Body of pancreas (tissue), 4 donors: Measurements from ENCODE around the gene ARFIP2.

Source experiments
- CTCF ChIP-seq, 7 experiments: fragments of 450-650 bp in 4 of 7; fragments of 200-600 bp in 3 of 7; sonication (generic) in 3 of 7; IDR thresholded peaks; one replicate each; pipeline ENCODE4 v1.5.1; 2016 to 2019; ENCODE audit warnings: antibody characterized with exemption in 7 of 7
- POLR2A ChIP-seq, 3 donors: fragments of 450-650 bp; IDR thresholded peaks; one replicate each; pipeline ENCODE4 v1.6.1; 2016; ENCODE audit warnings: antibody characterized with exemption in 3 of 3, mild to moderate bottlenecking in 2 of 3

GRCh38 chr11:6437993-6438392 is 43.1 kb downstream of the ARFIP2 start:
- TF ChIP-seq POLR2A (IDR thresholded peaks at IDR 0.05) (no peak), CTCF (IDR thresholded peaks at IDR 0.05) (no peak)
